HG02981 (cell line): ENCODE results near the gene DCUN1D5.
A peak's percentile ranks its signal among the peaks of the same experiment; 100 is the strongest.

Experiments
- ATAC-seq: cut with Tn5 transposase; IDR thresholded peaks from one replicate; pipeline ENCODE4 v1.9.1; 2021; ENCODE audit warnings: mild to moderate bottlenecking, moderate library complexity; ENCODE audit not compliant: unreplicated experiment

Gene DCUN1D5

GRCh38 chr11:103091801-103092524, at the start of gene DCUN1D5:
DCUN1D5 (minus strand) TSS chr11:103092160; CDS start chr11:103091872, 288 bp downstream.
- ATAC-seq: peak; percentile 99

DNA sequence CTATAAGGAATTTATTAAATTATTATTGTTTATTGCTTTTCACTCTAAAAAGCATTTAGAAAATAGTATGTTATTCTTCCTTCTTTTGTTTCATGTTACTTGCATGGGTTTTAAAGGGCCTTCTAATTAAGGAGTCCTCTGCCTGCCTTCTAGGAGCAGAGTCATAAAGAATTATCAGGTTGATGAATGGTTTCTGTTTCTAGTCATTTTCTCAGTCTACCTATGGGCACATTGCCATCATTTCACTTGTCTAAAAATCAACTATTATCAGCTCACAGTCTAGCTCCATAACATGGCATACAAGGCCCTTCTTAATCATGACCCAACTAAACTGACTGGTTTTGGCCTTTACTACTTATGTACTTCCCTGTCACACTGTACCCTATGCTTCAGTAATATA, 33.5 kb upstream of the DCUN1D5 start:
- no peak for ATAC-seq

DNA sequence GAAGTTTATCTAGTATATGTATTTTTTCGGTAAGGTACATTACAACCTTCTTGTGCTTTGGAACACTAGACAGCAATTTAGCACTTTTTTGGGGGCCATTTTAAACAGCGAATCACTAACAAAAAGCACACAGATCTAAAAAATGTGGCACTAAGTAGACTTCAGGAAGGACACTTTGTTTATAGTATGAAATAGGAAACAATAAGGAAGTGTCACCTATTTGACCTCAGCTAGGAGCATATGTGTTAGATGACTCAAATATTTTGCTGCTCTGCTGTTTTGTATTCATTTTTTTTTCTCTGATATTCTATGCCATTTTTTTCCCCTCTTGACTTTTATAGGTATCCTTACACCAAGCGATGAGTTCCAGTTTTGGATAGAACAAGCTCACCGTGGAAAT, 22.9 kb upstream of the DCUN1D5 start:
- ATAC-seq: no peak

GRCh38 chr11:103112364-103112763, 20.4 kb upstream of the DCUN1D5 start:
- ATAC-seq: no peak

- no peak for ATAC-seq
Observed at GRCh38 chr11:103111400-103111799, 19.4 kb upstream of the DCUN1D5 start.

GRCh38 chr11:103110391-103110790, 18.4 kb upstream of the DCUN1D5 start:
- no peak for ATAC-seq

DNA sequence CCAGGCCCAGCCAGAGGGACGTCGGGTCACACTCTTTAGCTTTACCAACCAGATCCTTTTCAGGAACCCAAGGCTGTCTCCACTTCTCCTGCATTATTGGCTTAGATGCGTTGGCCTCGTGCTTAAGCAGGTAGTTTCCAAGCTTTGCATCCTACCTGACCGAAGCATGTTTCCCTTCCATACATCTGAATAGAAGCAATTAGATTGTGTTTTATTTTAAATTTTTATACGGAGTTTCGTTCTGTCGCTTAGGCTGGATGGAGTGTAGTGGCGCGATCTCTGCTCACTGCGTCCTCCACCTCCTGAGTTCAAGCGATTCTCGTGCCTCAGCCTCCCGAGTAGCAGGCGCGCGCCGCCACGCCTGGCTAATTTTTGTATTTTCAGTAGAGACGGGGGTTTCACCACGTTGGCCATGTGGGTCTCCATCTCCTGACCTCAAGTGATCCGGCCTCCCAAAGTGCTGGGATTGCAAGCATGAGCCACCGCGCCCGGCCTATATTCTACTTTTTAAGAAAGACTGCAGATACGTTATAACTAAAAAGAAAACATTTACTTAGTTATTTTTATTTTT, 17.9 kb upstream of the DCUN1D5 start:
- peak; percentile 14 for ATAC-seq

DNA sequence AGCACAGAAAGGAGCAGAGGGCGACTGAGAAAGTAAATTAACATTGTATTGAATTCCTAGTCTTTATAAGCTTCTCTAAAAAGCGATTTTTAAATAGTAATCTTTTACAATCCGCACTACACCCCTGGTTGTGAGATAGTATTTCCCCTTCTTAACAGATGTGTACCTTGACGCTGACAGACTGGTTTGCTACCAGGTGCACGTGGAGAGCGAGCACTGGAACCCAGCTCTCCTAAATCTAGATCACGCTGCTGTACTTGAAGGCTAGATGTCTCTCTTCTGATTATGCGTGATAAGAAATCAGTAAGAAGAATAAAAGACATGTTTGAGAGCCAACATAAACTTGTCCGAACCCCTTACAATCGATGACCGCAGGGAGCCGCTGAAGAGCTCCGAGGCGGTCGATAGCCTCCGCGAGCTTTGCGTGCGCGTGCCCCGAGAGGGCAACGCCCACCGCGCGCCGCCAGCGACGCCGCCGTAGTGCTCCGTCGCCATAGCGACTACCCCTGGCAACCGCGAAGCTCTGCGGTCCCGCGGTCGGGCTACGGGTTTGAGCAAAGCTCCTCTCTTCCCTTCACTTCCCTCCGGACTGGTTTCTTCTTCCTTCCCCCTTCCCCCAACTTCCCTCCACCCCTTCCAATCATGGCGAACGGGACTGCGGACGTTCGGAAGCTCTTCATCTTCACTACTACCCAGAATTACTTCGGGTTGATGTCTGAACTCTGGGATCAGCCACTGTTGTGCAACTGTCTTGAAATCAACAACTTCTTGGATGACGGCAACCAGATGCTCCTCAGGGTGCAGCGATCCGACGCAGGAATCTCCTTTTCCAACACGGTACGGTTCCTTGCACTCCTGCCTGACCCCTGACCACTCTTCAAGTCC, 17.2 kb upstream of the DCUN1D5 start, which contains the start of gene DYNC2H1:
Gene DYNC2H1 (plus strand): TSS at position 494 of the 885 bp plus-strand sequence. CDS start 149 bp downstream, at position 643.
- ATAC-seq: peak; percentile 98

DNA sequence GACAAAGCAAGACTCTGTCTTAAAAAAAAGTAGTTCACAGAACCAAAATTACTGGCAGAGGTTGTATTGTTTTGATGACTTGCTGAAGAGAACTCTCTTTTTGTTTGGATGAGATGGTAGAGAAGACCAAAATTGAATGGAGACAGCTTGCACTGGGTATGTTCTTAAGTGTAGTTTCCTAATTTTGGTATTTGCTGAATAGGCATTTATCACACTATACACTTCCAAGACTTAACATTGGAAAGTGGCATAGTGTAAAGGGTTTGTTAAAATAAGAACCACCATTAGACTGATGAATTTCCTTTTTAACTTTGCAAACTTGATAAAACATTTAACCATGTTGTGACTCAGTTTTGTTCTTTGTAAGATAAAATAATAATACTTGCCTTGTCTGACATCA, 5.3 kb upstream of the DCUN1D5 start:
- no peak for ATAC-seq

- peak; percentile 37 for ATAC-seq
Observed at GRCh38 chr11:103091064-103091800, 728 bp downstream of the DCUN1D5 start.

- ATAC-seq: no peak
Observed at GRCh38 chr11:103086461-103086860, 5.5 kb downstream of the DCUN1D5 start.

GRCh38 chr11:103085758-103086365, 6.1 kb downstream of the DCUN1D5 start:
- ATAC-seq: no peak

DNA sequence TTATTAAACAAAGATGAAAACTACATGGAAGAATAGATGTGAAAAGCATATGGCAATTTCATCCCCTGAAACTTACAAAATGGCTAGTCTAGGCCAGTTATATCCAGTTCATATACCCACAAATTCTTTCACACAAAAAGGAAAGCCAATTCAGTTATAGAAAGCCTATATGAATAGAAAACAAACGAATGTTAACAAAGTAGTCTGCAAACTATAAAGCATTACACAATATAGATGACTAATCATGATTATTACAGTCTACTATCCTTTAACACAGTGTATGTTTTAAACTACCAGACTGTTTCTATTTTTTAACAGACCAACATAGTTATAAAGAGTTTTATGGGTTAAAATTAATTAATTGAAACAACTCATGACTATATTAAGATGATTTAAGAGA, 12.1 kb downstream of the DCUN1D5 start:
- no peak for ATAC-seq

DNA sequence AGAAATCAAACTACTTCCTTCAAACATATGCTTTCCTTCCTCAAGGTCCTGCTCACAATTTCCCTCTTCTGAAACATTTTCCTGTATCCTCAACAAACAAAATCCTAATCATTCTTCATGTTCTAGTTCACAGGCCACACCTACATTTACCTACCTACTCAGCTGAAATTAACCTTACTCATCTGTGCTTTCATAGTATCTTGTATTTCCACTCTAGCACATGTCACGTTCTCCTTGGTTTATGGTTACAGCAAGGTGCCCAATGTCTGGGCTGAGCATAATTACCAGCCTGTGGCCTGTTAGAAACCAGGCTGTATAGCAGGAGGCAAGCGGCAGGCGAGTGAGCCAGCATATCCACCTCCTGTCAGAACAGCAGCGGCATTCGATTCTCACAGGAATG, 13.2 kb downstream of the DCUN1D5 start:
- no peak for ATAC-seq

DNA sequence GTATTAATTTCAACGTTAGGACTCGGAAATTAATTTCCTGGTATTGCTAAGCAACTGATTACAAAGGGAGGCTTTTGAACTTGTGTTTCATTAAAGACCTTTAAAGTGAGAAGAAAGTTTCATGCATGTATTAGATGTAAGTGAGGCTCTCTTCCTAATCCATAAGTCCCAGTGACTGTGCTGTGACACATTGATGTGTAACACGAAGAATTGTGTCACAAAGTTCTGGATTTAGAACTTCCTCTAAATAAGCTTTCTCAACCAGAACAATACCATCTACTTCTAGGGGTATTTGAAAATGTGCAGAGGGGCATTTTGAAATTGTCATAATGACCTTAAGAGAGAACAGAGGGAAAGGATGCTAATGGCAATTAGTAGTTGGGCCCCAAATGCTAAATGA, 14.4 kb downstream of the DCUN1D5 start:
- no peak for ATAC-seq

DNA sequence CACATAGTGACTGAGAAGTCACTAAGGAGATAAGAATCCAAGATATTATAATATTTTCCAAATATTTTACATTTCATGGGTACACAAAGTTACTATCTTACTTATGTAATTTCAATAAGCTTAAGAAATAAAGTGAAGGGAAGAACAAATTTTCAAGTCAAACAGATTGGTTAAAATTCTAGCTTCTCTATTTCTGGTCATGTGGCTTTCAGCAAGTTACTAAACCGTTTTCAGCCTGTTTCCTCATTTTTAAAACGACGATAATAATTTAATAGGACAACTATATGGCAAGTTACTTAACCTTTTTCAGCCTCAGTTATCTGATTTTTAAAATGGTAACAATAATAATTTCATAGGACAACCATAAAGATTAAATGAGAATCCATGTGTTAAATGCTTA, 15.6 kb downstream of the DCUN1D5 start:
- no peak for ATAC-seq

DNA sequence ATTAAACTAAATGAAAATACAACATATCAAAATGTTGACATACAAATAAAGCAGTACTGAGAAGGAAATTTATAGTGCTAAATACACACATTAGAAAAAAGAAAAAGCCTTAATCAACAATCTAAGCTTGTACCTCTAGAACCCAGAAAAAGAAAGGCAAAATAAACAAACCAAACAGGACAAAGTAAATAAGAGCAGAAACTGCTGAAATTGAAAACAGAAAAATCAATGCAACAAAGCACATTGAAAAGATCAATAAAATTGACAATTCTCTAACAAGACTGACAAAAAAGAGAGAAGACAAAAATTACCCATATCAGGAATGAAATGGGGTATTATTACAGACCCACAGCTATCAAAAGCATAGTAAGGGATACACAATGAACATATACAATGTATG, 21.0 kb downstream of the DCUN1D5 start:
- no peak for ATAC-seq

DNA sequence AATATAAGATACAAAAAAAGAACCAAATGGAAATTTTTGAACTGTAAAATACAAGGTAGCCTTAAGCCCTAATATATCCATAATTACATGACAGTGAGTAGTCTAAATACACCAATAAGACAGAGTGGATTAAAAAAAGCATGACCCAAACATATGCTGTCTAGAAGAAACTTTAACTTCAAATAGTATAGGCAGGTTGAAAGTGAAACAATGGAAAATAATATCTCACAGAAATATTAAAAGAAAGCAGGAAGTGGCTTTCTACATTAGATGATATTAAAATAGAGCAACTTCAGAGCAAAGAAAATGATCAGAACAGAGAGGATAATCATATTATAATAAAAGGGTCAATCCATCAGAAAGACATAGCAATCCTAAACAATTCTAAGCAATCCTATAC, 21.8 kb downstream of the DCUN1D5 start:
- peak; percentile 58 for ATAC-seq

GRCh38 chr11:103069367-103069766, 22.6 kb downstream of the DCUN1D5 start:
- no peak for ATAC-seq

DNA sequence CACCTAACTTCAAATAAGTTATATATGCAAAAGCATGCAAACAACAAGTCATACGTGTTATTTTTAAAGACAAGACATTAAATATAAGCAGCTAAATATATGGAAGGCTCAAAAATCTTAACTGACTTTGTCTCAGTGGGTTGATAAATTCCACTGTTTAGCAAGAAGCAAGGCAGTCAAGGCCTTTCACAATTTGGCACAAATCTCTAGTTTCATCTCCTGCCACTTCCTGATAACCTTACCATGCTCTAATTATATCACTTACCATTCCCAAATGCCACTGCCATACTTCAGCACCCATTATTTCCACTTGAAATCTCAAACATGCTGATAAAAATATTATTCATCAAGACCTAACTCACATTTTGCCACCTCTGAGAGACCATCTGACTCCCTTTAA, 24.8 kb downstream of the DCUN1D5 start:
- ATAC-seq: no peak

DNA sequence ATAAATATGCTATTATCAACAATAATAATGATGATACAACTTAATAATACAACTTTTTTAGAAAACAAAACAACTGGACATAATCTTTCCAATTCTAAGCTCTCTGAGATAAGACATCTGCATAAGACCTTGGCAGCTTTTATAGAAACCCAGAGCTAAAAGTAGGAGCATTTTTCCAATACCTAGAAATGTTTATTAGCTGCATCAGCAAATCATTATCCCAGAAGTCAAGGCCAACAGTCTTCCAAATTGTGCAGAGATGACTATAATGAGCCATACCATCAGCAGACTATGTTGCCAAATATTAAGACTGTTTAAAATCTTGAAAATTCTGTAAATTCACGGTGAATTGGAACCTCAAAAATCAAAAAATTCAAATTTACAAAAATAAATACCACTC, 30.3 kb downstream of the DCUN1D5 start:
- ATAC-seq: no peak
